Liver (tissue), 9 donors: ENCODE measurements around the gene RNF152. TPM values are rescaled to one million over a fixed set of nuclear protein-coding genes. Genes with fewer than 3 reads are reported as not detected.

ENCODE experiments used
- DNase-seq: peaks from one replicate; pipeline ENCODE4 v3.0.0-alpha.2; 2017; ENCODE audit warnings: low spot score
- H3K27ac ChIP-seq, 2 donors: one replicate each; pipeline ENCODE4 v1.7.0; 2013; ENCODE audit warnings: inconsistent platforms in 2 of 2, low read length in 2 of 2, control low read depth in 1 of 2, low read depth in 1 of 2, mild to moderate bottlenecking in 1 of 2
- H3K27me3 ChIP-seq, 4 donors: one replicate each; pipeline versions ENCODE4 v1.6.1 to v1.7.0; 2013; ENCODE audit warnings: low read length in 3 of 4, inconsistent platforms in 1 of 4, mild to moderate bottlenecking in 1 of 4, moderate library complexity in 1 of 4; ENCODE audit not compliant: control insufficient read depth in 4 of 4, insufficient read depth in 4 of 4
- H3K36me3 ChIP-seq, 4 donors: one replicate each; pipeline versions ENCODE4 v1.6.1 to v1.7.0; 2013; ENCODE audit warnings: low read length in 3 of 4, mild to moderate bottlenecking in 3 of 4, low read depth in 1 of 4, moderate library complexity in 1 of 4; ENCODE audit not compliant: control insufficient read depth in 4 of 4, insufficient read depth in 3 of 4
- H3K4me1 ChIP-seq, 4 donors: one replicate each; pipeline versions ENCODE4 v1.6.1 to v1.7.0; 2013; ENCODE audit warnings: low read length in 3 of 4, mild to moderate bottlenecking in 3 of 4, moderate library complexity in 1 of 4; ENCODE audit not compliant: control insufficient read depth in 4 of 4, insufficient read depth in 4 of 4
- H3K4me3 ChIP-seq, 3 donors: one replicate each; pipeline versions ENCODE4 v1.6.1 to v1.7.0; 2013; ENCODE audit warnings: low read length in 3 of 3, control low read depth in 1 of 3, low read depth in 1 of 3, mild to moderate bottlenecking in 1 of 3
- H3K9ac ChIP-seq, 2 donors: one replicate each; pipeline ENCODE4 v1.7.0; 2013; ENCODE audit warnings: low read length in 2 of 2, mild to moderate bottlenecking in 2 of 2, moderate library complexity in 2 of 2, control low read depth in 1 of 2, low read depth in 1 of 2
- H3K9me3 ChIP-seq, 4 donors: one replicate each; pipeline versions ENCODE4 v1.6.1 to v1.7.0; 2013; ENCODE audit warnings: low read length in 3 of 4; ENCODE audit not compliant: control insufficient read depth in 4 of 4
- ATF3 ChIP-seq: IDR thresholded peaks from 2 replicates; pipeline ENCODE4 v1.6.1; 2016; ENCODE audit warnings: antibody characterized with exemption
- CTCF ChIP-seq: fragments of 150-350 bp; IDR thresholded peaks from 2 replicates; pipeline ENCODE4 v1.5.1; 2017; ENCODE audit warnings: improper control_type of control experiment, low read depth, low read length; ENCODE audit not compliant: missing input control
- EGR1 ChIP-seq, 2 donors: IDR thresholded peaks; 2 replicates each; pipeline ENCODE4 v1.6.1; 2016 to 2018; ENCODE audit warnings: antibody characterized with exemption in 2 of 2, low read depth in 2 of 2
- FOXA1 ChIP-seq: IDR thresholded peaks from 2 replicates; pipeline ENCODE4 v1.6.1; 2016; ENCODE audit warnings: antibody characterized with exemption
- FOXA2 ChIP-seq: IDR thresholded peaks from 2 replicates; pipeline ENCODE4 v1.6.1; 2016; ENCODE audit warnings: antibody characterized with exemption
- GABPA ChIP-seq, 2 donors: IDR thresholded peaks in 1 of 2; conservative IDR thresholded peaks in 1 of 2; 2 replicates each; pipeline ENCODE4 v1.6.1; 2016; ENCODE audit warnings: antibody characterized with exemption in 2 of 2, mild to moderate bottlenecking in 1 of 2, moderate library complexity in 1 of 2
- HNF4A ChIP-seq, 2 donors: conservative IDR thresholded peaks; 2 replicates each; pipeline ENCODE4 v1.6.1; 2016; ENCODE audit warnings: antibody characterized with exemption in 2 of 2, mild to moderate bottlenecking in 2 of 2
- HNF4G ChIP-seq: IDR thresholded peaks from 2 replicates; pipeline ENCODE4 v1.6.1; 2016; ENCODE audit warnings: antibody characterized with exemption
- JUND ChIP-seq, 2 donors: IDR thresholded peaks; 2 replicates each; pipeline ENCODE4 v1.6.1; 2016; ENCODE audit warnings: antibody characterized with exemption in 2 of 2
- NR2F2 ChIP-seq: IDR thresholded peaks from 2 replicates; pipeline ENCODE4 v1.6.1; 2016; ENCODE audit warnings: antibody characterized with exemption
- RAD21 ChIP-seq, 2 donors: IDR thresholded peaks; 2 replicates each; pipeline ENCODE4 v1.6.1; 2016; ENCODE audit warnings: antibody characterized with exemption in 2 of 2, mild to moderate bottlenecking in 2 of 2
- REST ChIP-seq: IDR thresholded peaks from 2 replicates; pipeline ENCODE4 v1.6.1; 2016; ENCODE audit warnings: antibody characterized with exemption, mild to moderate bottlenecking
- RXRA ChIP-seq, 2 donors: IDR thresholded peaks; 2 replicates each; pipeline ENCODE4 v1.6.1; 2017 to 2018; ENCODE audit warnings: antibody characterized with exemption in 2 of 2, mild to moderate bottlenecking in 1 of 2
- SP1 ChIP-seq: IDR thresholded peaks from 2 replicates; pipeline ENCODE4 v1.6.1; 2018; ENCODE audit warnings: antibody characterized with exemption, mild to moderate bottlenecking
- TAF1 ChIP-seq: conservative IDR thresholded peaks from 2 replicates; pipeline ENCODE4 v1.6.1; 2016; ENCODE audit warnings: antibody characterized with exemption, mild to moderate bottlenecking
- YY1 ChIP-seq: IDR thresholded peaks from 2 replicates; pipeline ENCODE4 v1.6.1; 2016; ENCODE audit warnings: antibody characterized with exemption, mild to moderate bottlenecking
- WGBS: extraction: QIAGEN DNeasy Blood & Tissue Kit; methylation state at CpG from one replicate; pipeline ENCODE4 v1.1.7; 2013; 5-methylcytosine and 5-hydroxymethylcytosine counted together
- polyA plus RNA-seq, 2 donors: library from polyadenylated mRNA; stranded (reverse) in 1 of 2; unstranded in 1 of 2; fragments of 200-250 nt in 1 of 2; fragments of >200 nt in 1 of 2; fragmentation: Nextera tagmentation in 1 of 2; extraction: Ambion mirVana in 1 of 2; gene quantifications; one replicate each; pipeline versions ENCODE4 v1.2.1 to v1.2.3, GENCODE V29; 2013 to 2015
- total RNA-seq, 2 donors: library from RNA; depleted of rRNA; stranded (reverse); fragments of >200 nt; gene quantifications; one replicate each; pipeline ENCODE4 v1.2.3, GENCODE V29; 2014
- TF ChIP-seq, protein P1 (sequence below): IDR thresholded peaks from 2 replicates; pipeline ENCODE4 v1.6.1; 2016; ENCODE audit warnings: antibody characterized with exemption
- TF ChIP-seq, protein P2 (sequence below): IDR thresholded peaks from 2 replicates; pipeline ENCODE4 v1.6.1; 2016; ENCODE audit warnings: antibody characterized with exemption
- donor health status: healthy.
- donor health status: healthy.
- donor health status: healthy.
- donor health status: healthy.
- donor health status: healthy.

RNF152 gene
- total and polyA plus RNA-seq, 4 donors: 6.8 to 115 (median 10.6) TPM

DNA sequence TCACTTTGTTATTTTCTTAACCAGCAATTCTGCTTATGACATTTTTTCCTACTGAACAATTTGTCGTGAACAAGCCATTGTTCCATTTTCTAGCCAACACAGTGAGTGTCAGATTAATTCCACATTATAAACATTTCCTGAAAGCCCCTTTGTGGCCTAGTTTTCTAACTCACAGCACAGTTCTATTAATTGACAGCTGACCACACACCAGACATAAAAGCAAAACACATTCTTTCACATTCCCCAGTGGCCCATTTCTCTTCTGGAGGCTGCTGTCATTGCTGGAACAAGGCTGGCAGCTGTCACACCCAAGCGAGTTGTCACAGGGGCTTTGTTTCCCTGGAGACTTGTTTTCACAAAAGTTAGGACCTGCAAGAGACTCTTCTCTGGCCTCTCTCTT lies 50.7 kb downstream of the RNF152 start:
- no peaks in the 10 kb centered on the region for H3K9me3 ChIP-seq
- WGBS: 90% methylated on average over 2 of the region's 2 CpGs
- H3K27ac ChIP-seq: no peak overlapping the region
- peaks cover 0 to 7% (median 3%) of the 10 kb centered on the region in 4 donors for H3K36me3 ChIP-seq
- H3K9ac ChIP-seq: no peak overlapping the region
- DNase-seq: no peak
- H3K4me1 ChIP-seq: peaks cover 0 to 2% (median 0%) of the 10 kb centered on the region in 4 donors
- TF ChIP-seq JUND (IDR thresholded peaks at IDR 0.05) (no peak), FOXA2 (no peak), REST (no peak), SP1 (no peak), GABPA (IDR thresholded peaks at IDR 0.05 in 1 of 2, conservative IDR thresholded peaks at IDR 0.05 in 1 of 2) (no peak), NR2F2 (no peak), HNF4G (no peak), HNF4A (conservative IDR thresholded peaks at IDR 0.05) (no peak), RXRA (IDR thresholded peaks at IDR 0.05) (no peak), CTCF (no peak), FOXA1 (no peak), ATF3 (no peak), YY1 (no peak), TAF1 (no peak), RAD21 (IDR thresholded peaks at IDR 0.05) (no peak), EGR1 (IDR thresholded peaks at IDR 0.05; ENCODE audit: low read depth in 2 of 2) (no peak)
- TF ChIP-seq, protein P1, sequence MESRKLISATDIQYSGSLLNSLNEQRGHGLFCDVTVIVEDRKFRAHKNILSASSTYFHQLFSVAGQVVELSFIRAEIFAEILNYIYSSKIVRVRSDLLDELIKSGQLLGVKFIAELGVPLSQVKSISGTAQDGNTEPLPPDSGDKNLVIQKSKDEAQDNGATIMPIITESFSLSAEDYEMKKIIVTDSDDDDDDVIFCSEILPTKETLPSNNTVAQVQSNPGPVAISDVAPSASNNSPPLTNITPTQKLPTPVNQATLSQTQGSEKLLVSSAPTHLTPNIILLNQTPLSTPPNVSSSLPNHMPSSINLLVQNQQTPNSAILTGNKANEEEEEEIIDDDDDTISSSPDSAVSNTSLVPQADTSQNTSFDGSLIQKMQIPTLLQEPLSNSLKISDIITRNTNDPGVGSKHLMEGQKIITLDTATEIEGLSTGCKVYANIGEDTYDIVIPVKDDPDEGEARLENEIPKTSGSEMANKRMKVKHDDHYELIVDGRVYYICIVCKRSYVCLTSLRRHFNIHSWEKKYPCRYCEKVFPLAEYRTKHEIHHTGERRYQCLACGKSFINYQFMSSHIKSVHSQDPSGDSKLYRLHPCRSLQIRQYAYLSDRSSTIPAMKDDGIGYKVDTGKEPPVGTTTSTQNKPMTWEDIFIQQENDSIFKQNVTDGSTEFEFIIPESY: no peak
- TF ChIP-seq, protein P2, sequence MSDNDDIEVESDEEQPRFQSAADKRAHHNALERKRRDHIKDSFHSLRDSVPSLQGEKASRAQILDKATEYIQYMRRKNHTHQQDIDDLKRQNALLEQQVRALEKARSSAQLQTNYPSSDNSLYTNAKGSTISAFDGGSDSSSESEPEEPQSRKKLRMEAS: no peak
- no peaks in the 10 kb centered on the region for H3K27me3 ChIP-seq
- H3K4me3 ChIP-seq: no peak overlapping the region
